ENCODE measurements around the gene BMPR1B. TPM values are rescaled to one million over a fixed set of nuclear protein-coding genes. Genes with fewer than 3 reads are reported as not detected.

Gene BMPR1B
- total and polyA plus RNA-seq, 2 of the 4 experiments (the other 2 are of a cell fraction) = 0.24 to 0.90 TPM

- Histone ChIP-seq H3K9me3 (ENCODE audit: control insufficient read depth, insufficient read depth, low read length) (peaks cover 4% of the 10 kb centered on the region; the same call in 1 of the 2 replicates), H4K8ac (ENCODE audit: low read depth in 2 of 2, low read length in 2 of 2) (no peak overlapping the region), H3K9me1 (ENCODE audit: insufficient read depth, low read length) (no peaks in the 10 kb centered on the region), H4K5ac (ENCODE audit: low read depth, low read length) (no peak overlapping the region), H2BK20ac (ENCODE audit: low read depth, low read length) (no peak overlapping the region), H3K14ac (replicated peaks; ENCODE audit: low read depth, low read length) (no peak overlapping the region), H3K4me1 (ENCODE audit: control insufficient read depth, insufficient read depth, low read length) (no peaks in the 10 kb centered on the region), H4K91ac (ENCODE audit: insufficient read depth, low read depth, low read length) (no peak overlapping the region), H2BK15ac (ENCODE audit: low read depth, low read length) (no peak overlapping the region), H4K20me1 (ENCODE audit: insufficient read depth, low read length) (no peaks in the 10 kb centered on the region), H3K18ac (ENCODE audit: low read depth, low read length) (no peak overlapping the region), H3K79me1 (ENCODE audit: low read depth in 1 of 2, low read length in 2 of 2) (no peaks in the 10 kb centered on the region), H2AK9ac (replicated peaks; ENCODE audit: low read depth, low read length, poor library complexity) (no peak overlapping the region), H3K27me3 (ENCODE audit: control insufficient read depth, insufficient read depth, low read length) (no peaks in the 10 kb centered on the region), H3K23ac (ENCODE audit: low read depth, low read length) (no peak overlapping the region), H3K56ac (ENCODE audit: extremely low read depth, insufficient read depth, low read length) (no peak overlapping the region), H3K36me3 (ENCODE audit: control insufficient read depth, insufficient read depth, low read length) (no peaks in the 10 kb centered on the region), H2AFZ (replicated peaks; ENCODE audit: low read length, poor library complexity) (no peak overlapping the region), H2AK5ac (ENCODE audit: low read depth, low read length) (no peak overlapping the region), H3K4me2 (ENCODE audit: low read depth, low read length) (no peak overlapping the region), H3K27ac (ENCODE audit: insufficient read depth, low read length) (no peak overlapping the region), H3K4me3 (ENCODE audit: insufficient read depth, low read depth, low read length) (no peak overlapping the region), H2BK5ac (ENCODE audit: low read depth, low read length, poor library complexity, severe bottlenecking) (no peak overlapping the region), H3K9ac (ENCODE audit: low read depth, low read length) (no peak overlapping the region), H3K4ac (ENCODE audit: low read depth, low read length) (no peak overlapping the region), H2BK120ac (ENCODE audit: low read depth, low read length) (no peak overlapping the region)
- ATAC-seq (ENCODE audit: low read depth) (no peak), DNase-seq (no peak)
- CTCF ChIA-PET = interaction anchor here (0.5 to 1.1 kb wide), 2 partner anchors 10 to 13 kb away, joined by 3 to 5 read pairs; no protein-coding TSS in a partner anchor
- no CpG with 5 or more reads among the region's 2 CpGs for WGBS, 2 experiments (ENCODE audit: extremely low coverage in 2 of 2, insufficient read length in 1 of 2)
- intact Hi-C loops (cut with micrococcal nuclease) = no loop called here
- no peak for TF ChIP-seq RCOR1 (IDR thresholded peaks at IDR 0.05; ENCODE audit: insufficient replicate concordance, low read length)
- POLR2A ChIA-PET (ENCODE audit: unreplicated experiment) = interaction anchor here (0.6 kb wide), 1 partner anchor 108 kb away, joined by 3 read pairs; no protein-coding TSS in a partner anchor
- in situ Hi-C loops (cut with MboI; ENCODE audit: low sequenced_read_pairs) = no loop called here
- BruUV-seq (replicated peaks) = no TSS peak
- dilution Hi-C loops (cut with HindIII; ENCODE audit: low sequenced_read_pairs, unreplicated experiment) = no loop called here
Measured at GRCh38 chr4:94912606-94913005, 154.9 kb downstream of the BMPR1B start.

All from IMR-90 (cell line).